IPS-18a (cell line): ENCODE data around the gene HYI.

Source experiments
- H3K27ac ChIP-seq: one replicate; pipeline ENCODE4 v1.5.1; 2013; ENCODE audit warnings: low read length
- H3K27me3 ChIP-seq: one replicate; pipeline ENCODE4 v1.6.1; 2013; ENCODE audit warnings: mild to moderate bottlenecking, low read length; ENCODE audit not compliant: control insufficient read depth, insufficient read depth
- H3K36me3 ChIP-seq: one replicate; pipeline ENCODE4 v1.6.1; 2013; ENCODE audit warnings: low read depth, low read length; ENCODE audit not compliant: control insufficient read depth
- H3K4me1 ChIP-seq: one replicate; pipeline ENCODE4 v1.6.1; 2013; ENCODE audit warnings: low read depth, low read length; ENCODE audit not compliant: control insufficient read depth
- H3K4me3 ChIP-seq: one replicate; pipeline ENCODE4 v1.5.1; 2013; ENCODE audit warnings: low read length
- H3K9ac ChIP-seq: one replicate; pipeline ENCODE4 v1.6.1; 2013; ENCODE audit warnings: mild to moderate bottlenecking, low read length, moderate library complexity
- H3K9me3 ChIP-seq: one replicate; pipeline ENCODE4 v1.6.1; 2013; ENCODE audit warnings: low read depth, low read length; ENCODE audit not compliant: control insufficient read depth

HYI gene

GRCh38 chr1:43441894-43442637 is 11.7 kb downstream of the HYI start:
- no peak overlapping the region for H3K27ac ChIP-seq
- no peaks in the 10 kb centered on the region for H3K4me1 ChIP-seq
- H3K36me3 ChIP-seq, result peaks cover 16% of the 10 kb centered on the region
- H3K9ac ChIP-seq, result no peak overlapping the region
- no peaks in the 10 kb centered on the region for H3K27me3 ChIP-seq
- H3K4me3 ChIP-seq, result no peak overlapping the region
- H3K9me3 ChIP-seq, result no peaks in the 10 kb centered on the region

GRCh38 chr1:43441166-43441893 is 12.4 kb downstream of the HYI start:
- H3K27me3 ChIP-seq, result no peaks in the 10 kb centered on the region
- H3K4me1 ChIP-seq, result no peaks in the 10 kb centered on the region
- H3K4me3 ChIP-seq, result no peak overlapping the region
- no peaks in the 10 kb centered on the region for H3K9me3 ChIP-seq
- H3K36me3 ChIP-seq, result peaks cover 9% of the 10 kb centered on the region
- H3K9ac ChIP-seq, result no peak overlapping the region
- no peak overlapping the region for H3K27ac ChIP-seq

GRCh38 chr1:43440358-43440757 is 13.4 kb downstream of the HYI start:
- Histone ChIP-seq H3K27ac (no peak overlapping the region), H3K9me3 (no peaks in the 10 kb centered on the region), H3K9ac (no peak overlapping the region), H3K4me3 (no peak overlapping the region), H3K4me1 (no peaks in the 10 kb centered on the region), H3K27me3 (no peaks in the 10 kb centered on the region), H3K36me3 (peaks cover 9% of the 10 kb centered on the region)

- H3K27me3 ChIP-seq, result no peaks in the 10 kb centered on the region
- H3K4me1 ChIP-seq, result no peaks in the 10 kb centered on the region
- no peak overlapping the region for H3K9ac ChIP-seq
- H3K9me3 ChIP-seq, result no peaks in the 10 kb centered on the region
- H3K4me3 ChIP-seq, result no peak overlapping the region
- no peak overlapping the region for H3K27ac ChIP-seq
- H3K36me3 ChIP-seq, result peaks cover 9% of the 10 kb centered on the region
Measured at GRCh38 chr1:43439781-43440180, 13.9 kb downstream of the HYI start.

- Histone ChIP-seq H3K9me3 (no peaks in the 10 kb centered on the region), H3K4me1 (no peaks in the 10 kb centered on the region), H3K36me3 (peaks cover 9% of the 10 kb centered on the region), H3K4me3 (no peak overlapping the region), H3K27ac (no peak overlapping the region), H3K9ac (no peak overlapping the region), H3K27me3 (no peaks in the 10 kb centered on the region)
Measured at GRCh38 chr1:43438953-43439581, 14.7 kb downstream of the HYI start.

- H3K4me1 ChIP-seq, result no peaks in the 10 kb centered on the region
- peaks cover 4% of the 10 kb centered on the region for H3K36me3 ChIP-seq
- no peak overlapping the region for H3K9ac ChIP-seq
Measured at GRCh38 chr1:43438576-43438952, 15.2 kb downstream of the HYI start.

GRCh38 chr1:43438006-43438405 is 15.7 kb downstream of the HYI start:
- Histone ChIP-seq H3K4me1 (no peaks in the 10 kb centered on the region), H3K4me3 (no peak overlapping the region), H3K27ac (no peak overlapping the region), H3K27me3 (no peaks in the 10 kb centered on the region), H3K9me3 (no peaks in the 10 kb centered on the region), H3K36me3 (peaks cover 4% of the 10 kb centered on the region), H3K9ac (no peak overlapping the region)

More at GRCh38 chr1:43438576-43438952, 15.2 kb downstream of the HYI start:
- no peaks in the 10 kb centered on the region for H3K27me3 ChIP-seq
- no peak overlapping the region for H3K27ac ChIP-seq
- H3K4me3 ChIP-seq, result no peak overlapping the region
- H3K9me3 ChIP-seq, result no peaks in the 10 kb centered on the region

GRCh38 chr1:43437031-43437973 is 16.4 kb downstream of the HYI start:
- Histone ChIP-seq H3K9ac (no peak overlapping the region), H3K9me3 (no peaks in the 10 kb centered on the region), H3K4me3 (no peak overlapping the region), H3K27me3 (no peaks in the 10 kb centered on the region), H3K36me3 (peaks cover 4% of the 10 kb centered on the region), H3K27ac (no peak overlapping the region), H3K4me1 (no peaks in the 10 kb centered on the region)

- Histone ChIP-seq H3K36me3 (peaks cover 11% of the 10 kb centered on the region), H3K27ac (no peak overlapping the region), H3K9ac (no peak overlapping the region), H3K9me3 (no peaks in the 10 kb centered on the region), H3K4me3 (no peak overlapping the region), H3K4me1 (no peaks in the 10 kb centered on the region), H3K27me3 (no peaks in the 10 kb centered on the region)
Measured at GRCh38 chr1:43436371-43436770, 17.4 kb downstream of the HYI start.

GRCh38 chr1:43435146-43436145 is 18.3 kb downstream of the HYI start:
- Histone ChIP-seq H3K27me3 (no peaks in the 10 kb centered on the region), H3K27ac (no peak overlapping the region), H3K36me3 (peaks cover 19% of the 10 kb centered on the region), H3K4me3 (no peak overlapping the region), H3K9ac (no peak overlapping the region), H3K9me3 (no peaks in the 10 kb centered on the region), H3K4me1 (no peaks in the 10 kb centered on the region)
